ENCODE results near the gene TMUB1.

DNA sequence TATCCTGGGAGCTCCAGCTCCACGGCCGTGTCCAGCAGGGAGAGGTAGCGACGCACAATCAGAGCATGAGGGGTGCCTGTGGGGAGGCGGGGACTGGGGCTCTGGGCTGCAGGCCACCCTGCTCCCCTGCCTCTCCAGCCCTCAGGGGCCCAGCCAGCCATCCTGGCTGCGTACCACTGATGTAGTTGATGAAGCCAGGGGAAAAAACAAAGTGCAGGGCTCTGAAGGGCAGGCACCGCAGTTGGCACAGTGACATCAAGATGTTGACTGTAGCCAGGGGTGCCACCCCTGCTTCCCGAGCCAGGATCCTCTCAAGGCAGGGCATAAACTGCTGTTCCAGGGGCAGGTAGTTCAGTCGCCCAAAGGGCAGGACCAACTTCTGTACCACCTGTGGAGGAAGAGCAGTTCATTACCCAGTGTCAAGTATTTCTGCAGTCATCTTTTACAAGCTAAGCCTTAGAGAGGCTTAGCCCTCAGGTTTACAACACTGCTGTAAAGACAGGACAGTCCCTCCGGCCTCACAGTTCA is 5.5 kb downstream of the TMUB1 start:
- TF ChIP-seq, protein P1, sequence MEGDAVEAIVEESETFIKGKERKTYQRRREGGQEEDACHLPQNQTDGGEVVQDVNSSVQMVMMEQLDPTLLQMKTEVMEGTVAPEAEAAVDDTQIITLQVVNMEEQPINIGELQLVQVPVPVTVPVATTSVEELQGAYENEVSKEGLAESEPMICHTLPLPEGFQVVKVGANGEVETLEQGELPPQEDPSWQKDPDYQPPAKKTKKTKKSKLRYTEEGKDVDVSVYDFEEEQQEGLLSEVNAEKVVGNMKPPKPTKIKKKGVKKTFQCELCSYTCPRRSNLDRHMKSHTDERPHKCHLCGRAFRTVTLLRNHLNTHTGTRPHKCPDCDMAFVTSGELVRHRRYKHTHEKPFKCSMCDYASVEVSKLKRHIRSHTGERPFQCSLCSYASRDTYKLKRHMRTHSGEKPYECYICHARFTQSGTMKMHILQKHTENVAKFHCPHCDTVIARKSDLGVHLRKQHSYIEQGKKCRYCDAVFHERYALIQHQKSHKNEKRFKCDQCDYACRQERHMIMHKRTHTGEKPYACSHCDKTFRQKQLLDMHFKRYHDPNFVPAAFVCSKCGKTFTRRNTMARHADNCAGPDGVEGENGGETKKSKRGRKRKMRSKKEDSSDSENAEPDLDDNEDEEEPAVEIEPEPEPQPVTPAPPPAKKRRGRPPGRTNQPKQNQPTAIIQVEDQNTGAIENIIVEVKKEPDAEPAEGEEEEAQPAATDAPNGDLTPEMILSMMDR (IDR thresholded peaks at IDR 0.05; ENCODE audit: insufficient read depth, low read length, poor library complexity, severe bottlenecking): no peak
- TF ChIP-seq EZH2phosphoT487 (conservative IDR thresholded peaks at IDR 0.05; ENCODE audit: low read length): no peak

Measured in SU-DHL-6 (cell line).